ENCODE data around the gene KREMEN1. TPM values are rescaled to one million over a fixed set of nuclear protein-coding genes. Genes with fewer than 3 reads are reported as not detected.

The KREMEN1 gene
- total and polyA plus RNA-seq, 2 experiments from 2014 or later = 1.8 to 3.8 TPM

DNA sequence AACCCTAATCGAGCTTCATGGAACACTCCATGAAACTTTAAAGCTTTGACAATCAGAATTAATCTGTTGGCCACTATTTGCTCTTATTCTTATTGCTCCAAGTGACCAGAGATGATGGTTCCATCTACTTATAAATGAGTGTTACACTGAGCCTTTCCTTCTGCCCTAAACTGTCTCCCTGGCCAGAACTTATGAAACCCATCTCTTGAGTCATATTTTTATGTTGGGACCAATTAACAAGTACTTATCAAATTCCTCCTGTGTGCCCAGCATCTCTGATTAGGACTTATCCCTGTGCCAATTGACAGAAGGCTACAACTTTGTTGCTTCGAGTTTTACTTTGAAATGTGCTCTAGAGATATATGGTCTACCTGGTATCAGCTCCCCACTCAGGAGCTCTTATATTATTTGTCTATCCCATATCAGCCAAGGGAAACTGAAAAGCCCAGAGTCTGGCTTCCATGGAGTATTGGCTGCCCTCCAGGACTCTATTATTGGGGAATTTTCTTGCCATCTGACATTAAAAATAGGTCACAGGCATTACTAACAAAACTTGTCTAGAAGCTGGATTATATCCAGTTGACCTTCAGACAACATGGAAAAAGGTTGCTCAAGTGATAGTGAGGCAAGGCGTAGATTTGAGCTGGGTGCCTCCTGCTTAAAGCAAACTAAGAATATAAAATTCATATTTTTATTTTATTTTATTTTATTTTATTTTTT lies 8.8 kb downstream of the KREMEN1 start:
- no peaks in the 10 kb centered on the region for H3K9me2 ChIP-seq (ENCODE audit: insufficient read depth)
- no peaks in the 10 kb centered on the region for H3K27me3 ChIP-seq (ENCODE audit: insufficient read depth)
- H3K27ac ChIP-seq (ENCODE audit: low read depth) = no peak overlapping the region
- H3K27ac Mint-ChIP-seq = no peak overlapping the region
- no peak overlapping the region for H3K4me3 Mint-ChIP-seq
- H3K79me2 ChIP-seq (replicated peaks; ENCODE audit: insufficient read depth) = no peaks in the 10 kb centered on the region
- H3K9me3 Mint-ChIP-seq = no peaks in the 10 kb centered on the region
- no peak for TF ChIP-seq ZNF114 (CRISPR knock-in tag; IDR thresholded peaks at IDR 0.05)
- peaks cover 44% of the 10 kb centered on the region for H3K4me1 ChIP-seq (ENCODE audit: insufficient read depth)
- H3K4me3 ChIP-seq = no peak overlapping the region
- H3K4me2 ChIP-seq = no peak overlapping the region
- no peaks in the 10 kb centered on the region for H3F3A ChIP-seq (replicated peaks; ENCODE audit: low read depth)
- no peaks in the 10 kb centered on the region for H3K36me3 Mint-ChIP-seq (ENCODE audit: low read depth)
- no peaks in the 10 kb centered on the region for H4K20me1 ChIP-seq (replicated peaks; ENCODE audit: insufficient read depth)
- peaks cover 24% of the 10 kb centered on the region for H3K4me1 Mint-ChIP-seq
- H3K27me3 Mint-ChIP-seq (ENCODE audit: insufficient read depth, low read depth, poor library complexity) = peaks cover 3% of the 10 kb centered on the region
- H3K36me3 ChIP-seq (ENCODE audit: insufficient read depth) = no peaks in the 10 kb centered on the region
- ATAC-seq (no peak), DNase-seq (ENCODE audit: low spot score) (no peak)
- H2AFZ ChIP-seq = no peak overlapping the region

DNA sequence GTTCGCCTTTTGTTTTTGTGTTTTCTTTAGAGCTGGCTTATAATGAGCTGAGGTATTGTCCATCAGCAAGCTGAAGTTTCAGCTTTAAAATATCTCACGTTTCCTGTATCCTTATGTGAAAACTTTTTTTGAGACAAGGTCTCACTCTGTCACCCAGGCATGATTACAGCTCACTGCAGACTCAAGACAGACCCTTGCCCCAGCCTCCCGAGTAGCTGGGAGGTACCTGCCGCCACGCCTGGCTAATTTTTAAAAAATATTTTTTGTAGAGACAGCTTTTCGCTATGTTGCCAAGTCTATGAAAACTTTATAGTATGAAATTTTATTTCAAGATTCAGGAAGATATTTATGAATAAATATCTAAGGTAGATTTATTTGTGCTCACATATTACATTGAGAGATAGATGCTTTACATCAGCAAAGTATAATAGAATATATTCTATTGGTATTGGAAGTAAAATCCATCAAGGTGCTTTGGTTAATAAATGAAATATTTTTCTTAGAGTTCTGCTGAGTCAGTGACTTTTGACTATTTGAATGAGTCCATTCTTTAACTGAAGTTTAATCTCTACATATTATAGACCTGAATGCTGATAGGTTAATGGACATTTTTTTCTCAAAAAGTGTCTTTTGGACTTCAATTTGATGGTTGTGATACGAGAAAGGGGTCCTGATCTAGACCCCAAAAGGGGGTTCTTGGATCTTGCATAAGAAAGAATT lies 10.2 kb downstream of the KREMEN1 start:
- no peaks in the 10 kb centered on the region for H3F3A ChIP-seq (replicated peaks; ENCODE audit: low read depth)
- H3K27ac ChIP-seq (ENCODE audit: low read depth) = peak overlapping the region; percentile 64
- Mint-ChIP-seq H3K27ac (peak overlapping the region; percentile 55), H3K4me1 (peaks cover 24% of the 10 kb centered on the region), H3K9me3 (no peaks in the 10 kb centered on the region), H3K36me3 (ENCODE audit: low read depth) (no peaks in the 10 kb centered on the region), H3K27me3 (ENCODE audit: insufficient read depth, low read depth, poor library complexity) (peaks cover 3% of the 10 kb centered on the region), H3K4me3 (no peak overlapping the region)
- no peak for DNase-seq (ENCODE audit: low spot score)
- H3K79me2 ChIP-seq (replicated peaks; ENCODE audit: insufficient read depth) = no peaks in the 10 kb centered on the region
- no peaks in the 10 kb centered on the region for H3K27me3 ChIP-seq (ENCODE audit: insufficient read depth)
- ATAC-seq = peak; percentile 32
- H3K36me3 ChIP-seq (ENCODE audit: insufficient read depth) = no peaks in the 10 kb centered on the region
- no peak overlapping the region for H3K4me3 ChIP-seq
- peak overlapping the region; percentile 55; the same call in 1 of the 2 replicates for H3K4me2 ChIP-seq
- no peak overlapping the region for H2AFZ ChIP-seq
- H4K20me1 ChIP-seq (replicated peaks; ENCODE audit: insufficient read depth) = no peaks in the 10 kb centered on the region
- peaks cover 44% of the 10 kb centered on the region for H3K4me1 ChIP-seq (ENCODE audit: insufficient read depth)
- no peaks in the 10 kb centered on the region for H3K9me2 ChIP-seq (ENCODE audit: insufficient read depth)
- TF ChIP-seq NANOG (IDR thresholded peaks at IDR 0.05; ENCODE audit: borderline replicate concordance) (no peak), JUNB (IDR thresholded peaks at IDR 0.05; ENCODE audit: unreplicated experiment) (no peak), ZNF331 (CRISPR knock-in tag; IDR thresholded peaks at IDR 0.05; ENCODE audit: low read depth) (no peak), EZH2 (IDR thresholded peaks at IDR 0.05; ENCODE audit: low read depth, unreplicated experiment) (no peak), STAT1 (IDR thresholded peaks at IDR 0.05; ENCODE audit: unreplicated experiment) (no peak), CREB1 (CRISPR knock-in tag; IDR thresholded peaks at IDR 0.05; ENCODE audit: low read depth) (no peak), EZH2phosphoT487 (IDR thresholded peaks at IDR 0.05; ENCODE audit: unreplicated experiment) (no peak), POLR2AphosphoS5 (IDR thresholded peaks at IDR 0.05; ENCODE audit: low read depth) (no peak), ZNF114 (CRISPR knock-in tag; IDR thresholded peaks at IDR 0.05) (no peak)
- TF ChIP-seq, protein P1, sequence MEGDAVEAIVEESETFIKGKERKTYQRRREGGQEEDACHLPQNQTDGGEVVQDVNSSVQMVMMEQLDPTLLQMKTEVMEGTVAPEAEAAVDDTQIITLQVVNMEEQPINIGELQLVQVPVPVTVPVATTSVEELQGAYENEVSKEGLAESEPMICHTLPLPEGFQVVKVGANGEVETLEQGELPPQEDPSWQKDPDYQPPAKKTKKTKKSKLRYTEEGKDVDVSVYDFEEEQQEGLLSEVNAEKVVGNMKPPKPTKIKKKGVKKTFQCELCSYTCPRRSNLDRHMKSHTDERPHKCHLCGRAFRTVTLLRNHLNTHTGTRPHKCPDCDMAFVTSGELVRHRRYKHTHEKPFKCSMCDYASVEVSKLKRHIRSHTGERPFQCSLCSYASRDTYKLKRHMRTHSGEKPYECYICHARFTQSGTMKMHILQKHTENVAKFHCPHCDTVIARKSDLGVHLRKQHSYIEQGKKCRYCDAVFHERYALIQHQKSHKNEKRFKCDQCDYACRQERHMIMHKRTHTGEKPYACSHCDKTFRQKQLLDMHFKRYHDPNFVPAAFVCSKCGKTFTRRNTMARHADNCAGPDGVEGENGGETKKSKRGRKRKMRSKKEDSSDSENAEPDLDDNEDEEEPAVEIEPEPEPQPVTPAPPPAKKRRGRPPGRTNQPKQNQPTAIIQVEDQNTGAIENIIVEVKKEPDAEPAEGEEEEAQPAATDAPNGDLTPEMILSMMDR (conservative IDR thresholded peaks at IDR 0.05; ENCODE audit: low read depth in 2 of 2) = no peak
- TF ChIP-seq, protein P2, sequence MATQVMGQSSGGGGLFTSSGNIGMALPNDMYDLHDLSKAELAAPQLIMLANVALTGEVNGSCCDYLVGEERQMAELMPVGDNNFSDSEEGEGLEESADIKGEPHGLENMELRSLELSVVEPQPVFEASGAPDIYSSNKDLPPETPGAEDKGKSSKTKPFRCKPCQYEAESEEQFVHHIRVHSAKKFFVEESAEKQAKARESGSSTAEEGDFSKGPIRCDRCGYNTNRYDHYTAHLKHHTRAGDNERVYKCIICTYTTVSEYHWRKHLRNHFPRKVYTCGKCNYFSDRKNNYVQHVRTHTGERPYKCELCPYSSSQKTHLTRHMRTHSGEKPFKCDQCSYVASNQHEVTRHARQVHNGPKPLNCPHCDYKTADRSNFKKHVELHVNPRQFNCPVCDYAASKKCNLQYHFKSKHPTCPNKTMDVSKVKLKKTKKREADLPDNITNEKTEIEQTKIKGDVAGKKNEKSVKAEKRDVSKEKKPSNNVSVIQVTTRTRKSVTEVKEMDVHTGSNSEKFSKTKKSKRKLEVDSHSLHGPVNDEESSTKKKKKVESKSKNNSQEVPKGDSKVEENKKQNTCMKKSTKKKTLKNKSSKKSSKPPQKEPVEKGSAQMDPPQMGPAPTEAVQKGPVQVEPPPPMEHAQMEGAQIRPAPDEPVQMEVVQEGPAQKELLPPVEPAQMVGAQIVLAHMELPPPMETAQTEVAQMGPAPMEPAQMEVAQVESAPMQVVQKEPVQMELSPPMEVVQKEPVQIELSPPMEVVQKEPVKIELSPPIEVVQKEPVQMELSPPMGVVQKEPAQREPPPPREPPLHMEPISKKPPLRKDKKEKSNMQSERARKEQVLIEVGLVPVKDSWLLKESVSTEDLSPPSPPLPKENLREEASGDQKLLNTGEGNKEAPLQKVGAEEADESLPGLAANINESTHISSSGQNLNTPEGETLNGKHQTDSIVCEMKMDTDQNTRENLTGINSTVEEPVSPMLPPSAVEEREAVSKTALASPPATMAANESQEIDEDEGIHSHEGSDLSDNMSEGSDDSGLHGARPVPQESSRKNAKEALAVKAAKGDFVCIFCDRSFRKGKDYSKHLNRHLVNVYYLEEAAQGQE (IDR thresholded peaks at IDR 0.05; ENCODE audit: unreplicated experiment) = no peak
- TF ChIP-seq, protein P3, sequence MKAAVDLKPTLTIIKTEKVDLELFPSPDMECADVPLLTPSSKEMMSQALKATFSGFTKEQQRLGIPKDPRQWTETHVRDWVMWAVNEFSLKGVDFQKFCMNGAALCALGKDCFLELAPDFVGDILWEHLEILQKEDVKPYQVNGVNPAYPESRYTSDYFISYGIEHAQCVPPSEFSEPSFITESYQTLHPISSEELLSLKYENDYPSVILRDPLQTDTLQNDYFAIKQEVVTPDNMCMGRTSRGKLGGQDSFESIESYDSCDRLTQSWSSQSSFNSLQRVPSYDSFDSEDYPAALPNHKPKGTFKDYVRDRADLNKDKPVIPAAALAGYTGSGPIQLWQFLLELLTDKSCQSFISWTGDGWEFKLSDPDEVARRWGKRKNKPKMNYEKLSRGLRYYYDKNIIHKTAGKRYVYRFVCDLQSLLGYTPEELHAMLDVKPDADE (IDR thresholded peaks at IDR 0.05) = no peak
